Measurements from ENCODE around the gene TAF11.

TAF11 gene

GRCh38 chr6:34916348-34916967 is 28.6 kb upstream of the TAF11 start:
- TF ChIP-seq, protein P1, sequence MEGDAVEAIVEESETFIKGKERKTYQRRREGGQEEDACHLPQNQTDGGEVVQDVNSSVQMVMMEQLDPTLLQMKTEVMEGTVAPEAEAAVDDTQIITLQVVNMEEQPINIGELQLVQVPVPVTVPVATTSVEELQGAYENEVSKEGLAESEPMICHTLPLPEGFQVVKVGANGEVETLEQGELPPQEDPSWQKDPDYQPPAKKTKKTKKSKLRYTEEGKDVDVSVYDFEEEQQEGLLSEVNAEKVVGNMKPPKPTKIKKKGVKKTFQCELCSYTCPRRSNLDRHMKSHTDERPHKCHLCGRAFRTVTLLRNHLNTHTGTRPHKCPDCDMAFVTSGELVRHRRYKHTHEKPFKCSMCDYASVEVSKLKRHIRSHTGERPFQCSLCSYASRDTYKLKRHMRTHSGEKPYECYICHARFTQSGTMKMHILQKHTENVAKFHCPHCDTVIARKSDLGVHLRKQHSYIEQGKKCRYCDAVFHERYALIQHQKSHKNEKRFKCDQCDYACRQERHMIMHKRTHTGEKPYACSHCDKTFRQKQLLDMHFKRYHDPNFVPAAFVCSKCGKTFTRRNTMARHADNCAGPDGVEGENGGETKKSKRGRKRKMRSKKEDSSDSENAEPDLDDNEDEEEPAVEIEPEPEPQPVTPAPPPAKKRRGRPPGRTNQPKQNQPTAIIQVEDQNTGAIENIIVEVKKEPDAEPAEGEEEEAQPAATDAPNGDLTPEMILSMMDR (IDR thresholded peaks at IDR 0.05; ENCODE audit: extremely low read depth, insufficient read depth, missing control alignments), result no peak
- in situ Hi-C loops (cut with MboI; ENCODE audit: low pct_unique_long_range_greater_than_20kb, low sequenced_read_pairs, unreplicated experiment), result no loop called here
- no peak for DNase-seq (ENCODE audit: low spot score)

DNA sequence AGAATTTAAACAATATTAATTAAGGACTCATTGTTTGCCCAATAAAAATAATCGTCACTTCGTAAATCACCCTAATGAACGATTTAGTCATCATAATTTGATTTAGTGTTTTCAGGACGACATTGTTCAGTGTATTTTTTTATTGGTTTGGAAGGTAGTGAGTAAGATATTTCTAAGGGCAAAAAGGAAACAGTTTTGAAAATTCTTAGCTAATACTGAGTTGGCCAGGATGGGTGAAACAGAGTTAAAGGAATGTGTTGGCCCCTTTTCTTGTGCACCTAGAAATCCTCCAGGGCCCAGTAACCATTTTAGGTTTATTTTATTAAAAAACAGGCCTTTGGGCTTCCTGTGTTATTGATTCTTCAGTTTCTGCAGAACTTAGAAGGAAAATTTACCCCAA is 26.5 kb upstream of the TAF11 start:
- TF ChIP-seq, protein P1 (IDR thresholded peaks at IDR 0.05; ENCODE audit: extremely low read depth, insufficient read depth, missing control alignments), result no peak
- in situ Hi-C loops (cut with MboI; ENCODE audit: low pct_unique_long_range_greater_than_20kb, low sequenced_read_pairs, unreplicated experiment), result no loop called here

GRCh38 chr6:34912715-34913464 is 25.0 kb upstream of the TAF11 start:
- peak; percentile 46 for DNase-seq (ENCODE audit: low spot score)
- in situ Hi-C loops (cut with MboI; ENCODE audit: low pct_unique_long_range_greater_than_20kb, low sequenced_read_pairs, unreplicated experiment), result no loop called here
- TF ChIP-seq, protein P1 (IDR thresholded peaks at IDR 0.05; ENCODE audit: extremely low read depth, insufficient read depth, missing control alignments), result no peak

More for the DNA sequence above, 26.5 kb upstream of the TAF11 start:
- no peak for DNase-seq (ENCODE audit: low spot score)

- DNase-seq (ENCODE audit: low spot score), result no peak
Measured at GRCh38 chr6:34911822-34912221, 24.0 kb upstream of the TAF11 start.

GRCh38 chr6:34909320-34909883 is 21.6 kb upstream of the TAF11 start:
- TF ChIP-seq, protein P1 (IDR thresholded peaks at IDR 0.05; ENCODE audit: extremely low read depth, insufficient read depth, missing control alignments), result no peak
- no peak for DNase-seq (ENCODE audit: low spot score)
- in situ Hi-C loops (cut with MboI; ENCODE audit: low pct_unique_long_range_greater_than_20kb, low sequenced_read_pairs, unreplicated experiment), result no loop called here

More at GRCh38 chr6:34911822-34912221, 24.0 kb upstream of the TAF11 start:
- in situ Hi-C loops (cut with MboI; ENCODE audit: low pct_unique_long_range_greater_than_20kb, low sequenced_read_pairs, unreplicated experiment), result no loop called here
- TF ChIP-seq, protein P1 (IDR thresholded peaks at IDR 0.05; ENCODE audit: extremely low read depth, insufficient read depth, missing control alignments), result no peak

GRCh38 chr6:34908194-34908593 is 20.4 kb upstream of the TAF11 start:
- in situ Hi-C loops (cut with MboI; ENCODE audit: low pct_unique_long_range_greater_than_20kb, low sequenced_read_pairs, unreplicated experiment), result no loop called here
- DNase-seq (ENCODE audit: low spot score), result no peak
- TF ChIP-seq, protein P1 (IDR thresholded peaks at IDR 0.05; ENCODE audit: extremely low read depth, insufficient read depth, missing control alignments), result no peak
